ENCODE results near the gene NTHL1.

DNA sequence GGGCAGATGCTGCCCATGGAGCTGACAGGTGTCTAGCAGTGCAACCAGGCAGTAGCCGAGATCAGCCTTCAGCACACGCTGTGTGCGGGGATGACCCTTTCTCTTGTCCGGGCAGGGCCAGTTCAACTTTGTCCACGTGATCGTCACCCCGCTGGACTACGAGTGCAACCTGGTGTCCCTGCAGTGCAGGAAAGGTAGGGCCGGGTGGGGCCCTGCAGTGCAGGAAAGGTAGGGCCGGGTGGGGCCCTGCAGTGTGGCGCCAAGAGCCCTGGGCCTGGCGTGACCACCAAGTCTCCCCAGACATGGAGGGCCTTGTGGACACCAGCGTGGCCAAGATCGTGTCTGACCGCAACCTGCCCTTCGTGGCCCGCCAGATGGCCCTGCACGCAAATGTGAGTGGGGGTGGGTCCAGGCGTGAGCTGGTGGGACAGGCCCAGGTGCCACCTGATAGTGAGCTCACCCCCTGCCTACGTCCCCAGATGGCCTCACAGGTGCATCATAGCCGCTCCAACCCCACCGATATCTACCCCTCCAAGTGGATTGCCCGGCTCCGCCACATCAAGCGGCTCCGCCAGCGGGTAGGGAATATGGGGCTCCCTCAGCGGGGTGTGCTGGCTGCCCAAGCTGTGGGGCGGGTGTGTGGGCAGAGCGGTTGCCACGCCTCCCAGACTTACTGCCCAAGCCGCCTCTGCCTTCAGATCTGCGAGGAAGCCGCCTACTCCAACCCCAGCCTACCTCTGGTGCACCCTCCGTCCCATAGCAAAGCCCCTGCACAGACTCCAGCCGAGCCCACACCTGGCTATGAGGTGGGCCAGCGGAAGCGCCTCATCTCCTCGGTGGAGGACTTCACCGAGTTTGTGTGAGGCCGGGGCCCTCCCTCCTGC is 40.4 kb upstream of the NTHL1 start:
- no peak for TF ChIP-seq POLR2A (IDR thresholded peaks at IDR 0.05)
- TF ChIP-seq, protein P1, sequence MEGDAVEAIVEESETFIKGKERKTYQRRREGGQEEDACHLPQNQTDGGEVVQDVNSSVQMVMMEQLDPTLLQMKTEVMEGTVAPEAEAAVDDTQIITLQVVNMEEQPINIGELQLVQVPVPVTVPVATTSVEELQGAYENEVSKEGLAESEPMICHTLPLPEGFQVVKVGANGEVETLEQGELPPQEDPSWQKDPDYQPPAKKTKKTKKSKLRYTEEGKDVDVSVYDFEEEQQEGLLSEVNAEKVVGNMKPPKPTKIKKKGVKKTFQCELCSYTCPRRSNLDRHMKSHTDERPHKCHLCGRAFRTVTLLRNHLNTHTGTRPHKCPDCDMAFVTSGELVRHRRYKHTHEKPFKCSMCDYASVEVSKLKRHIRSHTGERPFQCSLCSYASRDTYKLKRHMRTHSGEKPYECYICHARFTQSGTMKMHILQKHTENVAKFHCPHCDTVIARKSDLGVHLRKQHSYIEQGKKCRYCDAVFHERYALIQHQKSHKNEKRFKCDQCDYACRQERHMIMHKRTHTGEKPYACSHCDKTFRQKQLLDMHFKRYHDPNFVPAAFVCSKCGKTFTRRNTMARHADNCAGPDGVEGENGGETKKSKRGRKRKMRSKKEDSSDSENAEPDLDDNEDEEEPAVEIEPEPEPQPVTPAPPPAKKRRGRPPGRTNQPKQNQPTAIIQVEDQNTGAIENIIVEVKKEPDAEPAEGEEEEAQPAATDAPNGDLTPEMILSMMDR (IDR thresholded peaks at IDR 0.05) = no peak

All from ovary (tissue), 3 donors.